Measurements from ENCODE around the gene RNF169. TPM values are rescaled to one million over a fixed set of nuclear protein-coding genes. Genes with fewer than 3 reads are reported as not detected.
A peak's percentile ranks its signal among the peaks of the same experiment; 100 is the strongest.

Gene RNF169
- total RNA-seq, 2 donors from 2014 or later: 22.1 to 30.1 TPM

GRCh38 chr11:74847895-74848294 lies 99.2 kb downstream of the RNF169 start:
- DNase-seq (ENCODE audit: low spot score) (no peak), ATAC-seq (ENCODE audit: insufficient number of reproducible peaks, low FRiP score, low read depth) (no peak)
- H3K9me3 ChIP-seq: no peaks in the 10 kb centered on the region
- peaks cover 37% of the 10 kb centered on the region for H3K36me3 ChIP-seq
- no peaks in the 10 kb centered on the region for H3K27me3 ChIP-seq (replicated peaks; ENCODE audit: insufficient read depth)
- no peak overlapping the region for H3K27ac ChIP-seq
- TF ChIP-seq CTCF (IDR thresholded peaks at IDR 0.05): no peak
- H3K4me3 ChIP-seq: no peak overlapping the region
- H3K4me1 ChIP-seq (ENCODE audit: control insufficient read depth in 1 of 2, low read depth in 2 of 2): no peaks in the 10 kb centered on the region

GRCh38 chr11:74849525-74850391 lies 101.1 kb downstream of the RNF169 start:
- peaks cover 25% of the 10 kb centered on the region for H3K36me3 ChIP-seq
- H3K27ac ChIP-seq: no peak overlapping the region
- DNase-seq (ENCODE audit: low spot score) (peak; percentile 11), ATAC-seq (ENCODE audit: insufficient number of reproducible peaks, low FRiP score, low read depth) (no peak)
- H3K4me1 ChIP-seq (ENCODE audit: control insufficient read depth in 1 of 2, low read depth in 2 of 2): no peaks in the 10 kb centered on the region
- H3K9me3 ChIP-seq: no peaks in the 10 kb centered on the region
- no peaks in the 10 kb centered on the region for H3K27me3 ChIP-seq (replicated peaks; ENCODE audit: insufficient read depth)
- no peak for TF ChIP-seq CTCF (IDR thresholded peaks at IDR 0.05)
- no peak overlapping the region for H3K4me3 ChIP-seq

GRCh38 chr11:74853223-74853622 lies 104.6 kb downstream of the RNF169 start:
- Histone ChIP-seq H3K4me3 (no peak overlapping the region), H3K4me1 (ENCODE audit: control insufficient read depth in 1 of 2, low read depth in 2 of 2) (no peaks in the 10 kb centered on the region), H3K27me3 (replicated peaks; ENCODE audit: insufficient read depth) (no peaks in the 10 kb centered on the region), H3K9me3 (no peaks in the 10 kb centered on the region), H3K36me3 (peaks cover 15% of the 10 kb centered on the region), H3K27ac (no peak overlapping the region)
- DNase-seq (ENCODE audit: low spot score): no peak
- no peak for TF ChIP-seq CTCF (IDR thresholded peaks at IDR 0.05)
- no peak for ATAC-seq (ENCODE audit: insufficient number of reproducible peaks, low FRiP score, low read depth)

- TF ChIP-seq CTCF (IDR thresholded peaks at IDR 0.05): no peak
- Histone ChIP-seq H3K27me3 (replicated peaks; ENCODE audit: insufficient read depth) (no peaks in the 10 kb centered on the region), H3K4me1 (ENCODE audit: control insufficient read depth in 1 of 2, low read depth in 2 of 2) (no peaks in the 10 kb centered on the region), H3K9me3 (peaks cover 10% of the 10 kb centered on the region), H3K27ac (no peak overlapping the region), H3K36me3 (peaks cover 42% of the 10 kb centered on the region), H3K4me3 (no peak overlapping the region)
- ATAC-seq (ENCODE audit: insufficient number of reproducible peaks, low FRiP score, low read depth) (no peak), DNase-seq (ENCODE audit: low spot score) (no peak)
These were observed 112.1 kb downstream of the RNF169 start for GRCh38 chr11:74860743-74861142.

GRCh38 chr11:74863410-74863809 lies 114.8 kb downstream of the RNF169 start:
- DNase-seq (ENCODE audit: low spot score): no peak
- Histone ChIP-seq H3K27me3 (replicated peaks; ENCODE audit: insufficient read depth) (no peaks in the 10 kb centered on the region), H3K4me3 (no peak overlapping the region), H3K9me3 (peaks cover 35% of the 10 kb centered on the region), H3K4me1 (ENCODE audit: control insufficient read depth in 1 of 2, low read depth in 2 of 2) (no peaks in the 10 kb centered on the region), H3K36me3 (peaks cover 40% of the 10 kb centered on the region), H3K27ac (no peak overlapping the region)
- TF ChIP-seq CTCF (IDR thresholded peaks at IDR 0.05): no peak
- ATAC-seq (ENCODE audit: insufficient number of reproducible peaks, low FRiP score, low read depth): no peak

All from thoracic aorta (tissue), 2 donors.